Chondrocyte (in vitro differentiated cells): Measurements from ENCODE around the gene ALDH4A1. TPM values are rescaled to one million over a fixed set of nuclear protein-coding genes. Genes with fewer than 3 reads are reported as not detected.
"Not testable (repeated sequence)": the region's sequence is repeated elsewhere in the genome, so short reads cannot be mapped to it uniquely, and the experiment has no call there.

ENCODE experiments used
- DNase-seq: peaks from one replicate; pipeline ENCODE4 v3.0.0; 2021; ENCODE audit warnings: mixed read lengths, low spot score
- H3K27ac Mint-ChIP-seq: one replicate; pipeline ENCODE4 v1.8.0; 2021; ENCODE audit warnings: mild to moderate bottlenecking, moderate library complexity, mixed read lengths; ENCODE audit not compliant: unreplicated experiment
- H3K27me3 Mint-ChIP-seq: 2 replicates; pipeline ENCODE4 v1.8.0; 2021; ENCODE audit warnings: low read depth, mixed read lengths
- H3K36me3 Mint-ChIP-seq: 2 replicates; pipeline ENCODE4 v1.8.0; 2021; ENCODE audit warnings: low read depth, mixed read lengths
- H3K4me1 Mint-ChIP-seq: 2 replicates; pipeline ENCODE4 v1.8.0; 2021; ENCODE audit warnings: low read depth, mild to moderate bottlenecking, mixed read lengths
- H3K4me3 Mint-ChIP-seq: one replicate; pipeline ENCODE4 v1.8.0; 2021; ENCODE audit warnings: mild to moderate bottlenecking, moderate library complexity, mixed read lengths; ENCODE audit not compliant: unreplicated experiment
- H3K9me3 Mint-ChIP-seq: 2 replicates; pipeline ENCODE4 v1.8.0; 2021; ENCODE audit warnings: low read depth, mixed read lengths
- total RNA-seq: library from RNA; stranded (reverse); gene quantifications from 3 replicates; pipeline ENCODE4 v1.2.1, GENCODE V29; 2021
- TF ChIP-seq, protein P1 (sequence below): fragments of 200-600 bp; sonication (generic); IDR thresholded peaks from 2 replicates; pipeline ENCODE4 v1.5.0; 2021; ENCODE audit warnings: antibody characterized with exemption, mild to moderate bottlenecking, moderate library complexity

ALDH4A1 gene
- total RNA-seq, 1 donor from 2014 or later, result 14.2 TPM

DNA sequence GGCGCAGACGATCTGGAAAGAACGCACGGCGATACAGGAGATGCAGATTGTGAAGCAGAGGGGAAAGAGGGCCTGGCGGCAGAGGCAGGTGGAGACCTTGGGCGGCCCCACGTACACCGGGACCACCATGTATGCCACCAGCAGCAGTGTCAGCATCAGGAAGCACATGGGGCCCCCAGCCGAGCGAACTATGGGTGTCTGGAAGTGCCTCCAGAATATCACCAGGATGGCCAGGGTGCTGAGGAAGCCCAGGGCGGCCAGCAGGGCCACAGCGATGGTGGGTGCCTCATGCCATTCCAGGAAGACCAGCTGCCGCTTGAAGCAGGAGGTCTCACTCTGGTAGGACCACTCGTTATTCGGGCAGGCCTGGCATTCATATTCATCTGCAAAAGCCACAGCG lies 62.2 kb downstream of the ALDH4A1 start:
- no peak for DNase-seq
- H3K27ac Mint-ChIP-seq, result no peak overlapping the region
- TF ChIP-seq, protein P1, sequence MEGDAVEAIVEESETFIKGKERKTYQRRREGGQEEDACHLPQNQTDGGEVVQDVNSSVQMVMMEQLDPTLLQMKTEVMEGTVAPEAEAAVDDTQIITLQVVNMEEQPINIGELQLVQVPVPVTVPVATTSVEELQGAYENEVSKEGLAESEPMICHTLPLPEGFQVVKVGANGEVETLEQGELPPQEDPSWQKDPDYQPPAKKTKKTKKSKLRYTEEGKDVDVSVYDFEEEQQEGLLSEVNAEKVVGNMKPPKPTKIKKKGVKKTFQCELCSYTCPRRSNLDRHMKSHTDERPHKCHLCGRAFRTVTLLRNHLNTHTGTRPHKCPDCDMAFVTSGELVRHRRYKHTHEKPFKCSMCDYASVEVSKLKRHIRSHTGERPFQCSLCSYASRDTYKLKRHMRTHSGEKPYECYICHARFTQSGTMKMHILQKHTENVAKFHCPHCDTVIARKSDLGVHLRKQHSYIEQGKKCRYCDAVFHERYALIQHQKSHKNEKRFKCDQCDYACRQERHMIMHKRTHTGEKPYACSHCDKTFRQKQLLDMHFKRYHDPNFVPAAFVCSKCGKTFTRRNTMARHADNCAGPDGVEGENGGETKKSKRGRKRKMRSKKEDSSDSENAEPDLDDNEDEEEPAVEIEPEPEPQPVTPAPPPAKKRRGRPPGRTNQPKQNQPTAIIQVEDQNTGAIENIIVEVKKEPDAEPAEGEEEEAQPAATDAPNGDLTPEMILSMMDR, result no peak
- H3K36me3 Mint-ChIP-seq, result peaks cover 2% of the 10 kb centered on the region
- no peaks in the 10 kb centered on the region for H3K4me1 Mint-ChIP-seq
- H3K9me3 Mint-ChIP-seq, result peaks cover 13% of the 10 kb centered on the region
- H3K27me3 Mint-ChIP-seq, result peaks cover 45% of the 10 kb centered on the region
- no peak overlapping the region for H3K4me3 Mint-ChIP-seq

GRCh38 chr1:18836654-18837053 lies 65.7 kb downstream of the ALDH4A1 start:
- Mint-ChIP-seq H3K27me3 (peaks cover 35% of the 10 kb centered on the region), H3K27ac (no peak overlapping the region), H3K4me1 (no peaks in the 10 kb centered on the region), H3K4me3 (no peak overlapping the region), H3K36me3 (no peaks in the 10 kb centered on the region), H3K9me3 (no peaks in the 10 kb centered on the region)
- TF ChIP-seq, protein P1, result no peak
- DNase-seq, result no peak

GRCh38 chr1:18832319-18832718 lies 70.0 kb downstream of the ALDH4A1 start:
- H3K4me1 Mint-ChIP-seq, H3K27ac Mint-ChIP-seq, H3K9me3 Mint-ChIP-seq, H3K4me3 Mint-ChIP-seq, DNase-seq, H3K36me3 Mint-ChIP-seq: not testable (repeated sequence)
- H3K27me3 Mint-ChIP-seq, result peaks cover 28% of the 10 kb centered on the region

DNA sequence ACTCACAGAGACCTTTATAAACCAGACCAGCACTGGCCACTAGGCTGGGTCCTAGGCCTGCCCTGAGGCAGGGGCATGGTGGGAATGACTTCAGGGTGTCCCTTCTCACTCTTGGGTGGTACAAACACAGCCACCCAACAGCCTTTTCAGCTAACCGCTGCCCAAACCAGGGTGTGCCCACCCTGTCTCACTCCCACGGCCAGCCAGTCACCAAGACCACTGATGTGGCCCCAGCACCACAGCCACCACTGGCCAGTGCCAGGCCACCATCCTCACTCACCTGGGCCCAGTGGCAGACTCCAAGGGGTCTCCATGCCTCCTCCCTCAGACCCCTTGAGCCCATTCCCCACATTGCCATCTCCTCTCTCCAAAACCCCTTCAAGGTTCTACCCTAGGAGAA lies 70.7 kb downstream of the ALDH4A1 start:
- peaks cover 5% of the 10 kb centered on the region for H3K9me3 Mint-ChIP-seq
- TF ChIP-seq, protein P1, result no peak

DNA sequence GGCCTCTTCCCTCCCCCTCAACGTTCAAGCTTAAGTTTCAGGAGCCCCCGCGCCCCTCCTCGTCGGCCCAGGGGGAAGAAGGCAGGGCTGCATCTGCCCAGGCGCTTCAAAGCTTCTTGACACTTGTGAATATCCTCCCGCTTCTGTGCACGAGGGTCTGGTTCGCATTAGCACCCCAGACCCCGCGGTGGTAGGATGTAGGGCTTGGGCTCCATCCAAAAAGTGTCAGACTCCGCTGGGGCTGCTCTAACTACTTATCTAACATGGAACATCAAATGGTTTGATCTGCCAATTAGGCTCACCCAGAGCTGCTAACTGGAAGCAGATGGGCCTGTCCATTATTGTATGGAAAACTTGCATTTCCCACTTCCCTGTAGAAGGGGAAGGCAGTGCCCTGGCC lies 71.8 kb downstream of the ALDH4A1 start:
- no peak overlapping the region for H3K27ac Mint-ChIP-seq
- H3K36me3 Mint-ChIP-seq, result no peaks in the 10 kb centered on the region
- no peak for DNase-seq
- TF ChIP-seq, protein P1, result no peak
- peaks cover 27% of the 10 kb centered on the region for H3K27me3 Mint-ChIP-seq
- peaks cover 5% of the 10 kb centered on the region for H3K9me3 Mint-ChIP-seq
- no peak overlapping the region for H3K4me3 Mint-ChIP-seq
- no peaks in the 10 kb centered on the region for H3K4me1 Mint-ChIP-seq

More for the DNA sequence above, 70.7 kb downstream of the ALDH4A1 start:
- Mint-ChIP-seq H3K4me3 (no peak overlapping the region), H3K36me3 (no peaks in the 10 kb centered on the region), H3K27me3 (peaks cover 22% of the 10 kb centered on the region), H3K4me1 (no peaks in the 10 kb centered on the region), H3K27ac (no peak overlapping the region)
- DNase-seq, result no peak

GRCh38 chr1:18829671-18830070 lies 72.7 kb downstream of the ALDH4A1 start:
- no peak for DNase-seq
- no peaks in the 10 kb centered on the region for H3K4me1 Mint-ChIP-seq
- H3K4me3 Mint-ChIP-seq, result no peak overlapping the region
- no peak overlapping the region for H3K27ac Mint-ChIP-seq
- no peaks in the 10 kb centered on the region for H3K36me3 Mint-ChIP-seq
- TF ChIP-seq, protein P1, result no peak
- H3K9me3 Mint-ChIP-seq, result peaks cover 5% of the 10 kb centered on the region
- H3K27me3 Mint-ChIP-seq, result peaks cover 19% of the 10 kb centered on the region
